NCI-H82 treated with DMSO at 0.1 percent for 48 hours (cell line): ENCODE data around the gene C10orf90.
"Not testable (repeated sequence)": the region's sequence is repeated elsewhere in the genome, so short reads cannot be mapped to it uniquely, and the experiment has no call there.

Source experiments
- DNase-seq: peaks from one replicate; lab custom pipeline; 2025; ENCODE audit not compliant: unreplicated experiment; lab: John Stamatoyannopoulos, UW

C10orf90 gene

DNA sequence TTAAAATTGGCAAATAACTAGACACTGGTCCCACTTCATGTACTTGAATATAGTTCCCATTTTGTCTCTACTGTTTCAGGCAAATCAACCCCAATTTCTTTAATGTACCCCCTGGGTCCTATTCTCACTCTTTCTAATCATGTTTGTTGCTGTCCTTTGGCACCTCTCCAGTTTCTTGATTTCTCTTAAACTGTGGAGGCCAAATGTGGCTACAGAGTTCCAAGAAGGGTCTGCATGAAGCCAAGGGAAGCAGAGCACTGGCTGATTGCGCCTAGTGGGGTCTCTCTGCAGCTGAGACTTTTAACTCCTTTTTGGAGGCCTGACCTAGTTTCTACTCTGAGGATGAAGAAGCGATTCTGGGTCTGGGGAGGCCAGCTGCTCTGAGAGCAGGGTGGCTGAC lies 275.5 kb downstream of the C10orf90 start:
- no peak for DNase-seq

DNA sequence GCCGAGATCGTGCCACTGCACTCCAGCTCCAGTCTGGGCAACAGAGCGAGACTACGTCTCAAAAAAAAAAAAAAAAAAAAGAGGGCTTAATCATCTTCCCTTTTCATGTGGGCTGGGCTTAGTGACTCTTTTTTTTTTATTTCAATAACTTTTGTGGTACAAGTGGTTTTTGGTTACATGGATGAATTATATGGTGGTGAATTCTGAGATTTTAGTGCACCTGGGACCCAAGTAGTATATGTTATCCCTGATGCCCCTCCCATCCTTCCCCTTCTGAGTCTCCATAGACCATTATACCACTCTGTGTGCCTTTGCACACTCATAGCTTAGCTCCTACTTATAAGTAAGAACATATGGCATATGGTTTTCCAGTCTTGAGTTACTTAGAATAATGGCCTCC lies 277.4 kb downstream of the C10orf90 start:
- DNase-seq, result no peak

GRCh38 chr10:126392469-126392868 lies 278.0 kb downstream of the C10orf90 start:
- no peak for DNase-seq

DNA sequence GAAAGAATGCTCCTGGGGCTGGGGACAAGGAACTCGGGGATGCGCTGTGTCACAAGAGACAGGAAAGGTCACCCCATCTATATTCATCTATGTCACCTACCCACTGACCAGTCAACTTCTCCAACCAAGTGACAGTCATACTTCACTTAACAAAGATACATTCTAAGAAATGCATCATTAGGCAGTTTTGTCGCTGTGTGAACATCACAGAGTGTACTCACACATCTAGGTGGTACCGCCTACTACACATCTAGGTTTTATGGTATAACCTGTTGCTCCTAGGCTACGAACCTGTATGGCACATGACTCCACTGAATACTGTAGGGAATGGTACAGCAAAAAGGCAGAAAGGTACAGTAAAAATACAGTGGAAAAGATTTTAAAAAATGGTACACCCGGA lies 278.4 kb downstream of the C10orf90 start:
- DNase-seq, result no peak

DNA sequence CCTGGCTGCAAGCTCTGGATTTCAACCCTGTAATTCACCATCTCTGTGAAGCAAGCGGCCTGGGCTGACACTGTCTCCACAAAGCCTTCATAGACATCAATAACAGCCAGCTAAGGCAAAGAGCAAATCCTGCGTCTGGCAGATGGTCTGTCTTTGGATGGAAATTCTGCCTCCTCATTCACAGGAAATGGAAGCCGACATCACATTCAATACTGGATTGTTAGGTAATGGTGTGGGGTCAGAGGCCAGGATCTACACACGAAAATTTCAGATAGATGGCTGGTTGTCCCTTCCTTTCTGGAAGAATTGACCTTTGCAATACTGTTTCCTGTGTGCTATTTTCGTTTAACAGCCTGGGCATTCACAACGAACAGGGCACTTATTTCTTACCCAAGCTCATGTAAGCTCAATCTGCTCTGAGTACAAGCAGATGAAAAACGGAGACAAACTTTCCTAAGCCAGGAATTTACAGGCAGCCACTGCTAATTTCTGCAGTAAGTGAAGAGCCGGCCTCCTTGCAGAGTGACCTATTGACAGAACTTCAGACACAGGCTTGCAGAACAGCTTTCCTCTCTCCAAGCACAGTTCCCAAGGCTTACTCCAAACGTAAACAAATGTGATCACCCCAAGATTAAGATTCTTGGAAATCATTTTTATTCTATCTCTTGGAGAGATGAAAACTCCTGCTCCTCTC lies 279.2 kb downstream of the C10orf90 start:
- DNase-seq, result peak; percentile 47

DNA sequence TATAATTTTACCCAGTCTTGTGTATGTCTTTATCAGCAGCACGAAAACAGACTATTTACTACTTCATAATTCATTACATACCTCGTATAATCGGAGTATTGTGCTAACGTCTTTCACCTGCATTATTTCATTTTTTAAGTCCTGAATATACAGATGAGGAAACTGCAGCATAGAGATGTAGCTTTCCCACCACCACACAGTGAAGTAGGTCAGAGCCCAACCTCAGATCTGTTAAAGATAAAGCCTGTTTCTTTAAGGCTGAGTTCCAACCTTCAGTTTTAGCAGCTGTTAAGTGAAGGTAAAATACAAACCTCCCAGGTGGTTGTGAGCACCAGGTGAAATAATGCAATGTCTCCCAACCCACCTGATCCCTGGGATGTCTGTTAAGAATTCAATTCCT lies 280.2 kb downstream of the C10orf90 start:
- DNase-seq, result no peak

DNA sequence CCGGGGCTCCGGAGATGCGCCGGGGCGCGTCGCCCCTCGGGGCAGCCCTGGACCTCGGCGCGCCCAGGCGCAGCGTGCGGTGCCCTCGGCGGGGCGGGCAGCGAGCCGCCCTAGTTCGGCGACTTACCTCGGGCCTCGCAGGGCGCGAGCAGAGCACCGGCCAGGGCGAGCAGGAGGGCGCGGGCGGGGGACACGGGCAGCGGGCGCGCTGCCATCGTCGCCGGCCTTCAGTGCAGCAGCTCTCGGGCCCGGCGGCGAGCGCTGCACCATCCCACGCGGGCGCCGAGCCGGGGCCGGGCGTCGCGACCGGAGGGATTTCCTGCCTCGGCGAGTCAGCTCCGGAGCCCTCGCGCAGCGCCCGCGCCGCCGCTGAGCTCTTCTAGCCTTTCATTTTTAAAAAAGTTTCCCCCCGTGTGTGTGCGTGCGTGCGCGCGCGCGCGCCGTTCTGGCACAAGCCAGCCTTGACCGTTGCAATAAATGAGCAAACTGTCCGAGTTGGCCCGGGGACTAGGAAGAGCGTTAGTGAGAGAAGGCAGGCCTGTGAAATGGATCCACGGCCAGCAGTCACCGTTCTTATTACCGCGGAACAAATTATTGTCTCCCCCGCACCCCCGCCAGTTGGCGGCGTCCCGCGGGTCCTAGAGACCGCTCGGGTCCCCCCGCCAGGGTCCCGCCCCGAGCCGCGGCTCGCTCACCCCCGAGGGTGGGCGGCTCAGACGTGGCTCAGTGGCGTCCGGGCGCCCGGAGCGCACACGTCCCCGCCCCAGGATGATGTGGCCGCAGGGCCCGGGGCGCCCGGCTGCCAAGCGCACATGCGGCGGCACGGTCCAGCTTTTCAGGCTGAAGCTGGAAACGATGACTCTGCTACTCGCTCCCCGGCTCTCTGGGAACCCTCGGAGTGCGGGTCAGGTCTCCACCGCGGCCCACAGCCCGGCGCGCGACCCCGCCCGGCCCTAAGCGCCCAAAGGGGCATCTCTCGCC lies 282.3 kb downstream of the C10orf90 start, which contains the start of gene ADAM12:
ADAM12 (minus strand) TSS at position 547 of the 981 bp plus-strand sequence; CDS start at position 215, 332 bp downstream.
- no peak for DNase-seq

DNA sequence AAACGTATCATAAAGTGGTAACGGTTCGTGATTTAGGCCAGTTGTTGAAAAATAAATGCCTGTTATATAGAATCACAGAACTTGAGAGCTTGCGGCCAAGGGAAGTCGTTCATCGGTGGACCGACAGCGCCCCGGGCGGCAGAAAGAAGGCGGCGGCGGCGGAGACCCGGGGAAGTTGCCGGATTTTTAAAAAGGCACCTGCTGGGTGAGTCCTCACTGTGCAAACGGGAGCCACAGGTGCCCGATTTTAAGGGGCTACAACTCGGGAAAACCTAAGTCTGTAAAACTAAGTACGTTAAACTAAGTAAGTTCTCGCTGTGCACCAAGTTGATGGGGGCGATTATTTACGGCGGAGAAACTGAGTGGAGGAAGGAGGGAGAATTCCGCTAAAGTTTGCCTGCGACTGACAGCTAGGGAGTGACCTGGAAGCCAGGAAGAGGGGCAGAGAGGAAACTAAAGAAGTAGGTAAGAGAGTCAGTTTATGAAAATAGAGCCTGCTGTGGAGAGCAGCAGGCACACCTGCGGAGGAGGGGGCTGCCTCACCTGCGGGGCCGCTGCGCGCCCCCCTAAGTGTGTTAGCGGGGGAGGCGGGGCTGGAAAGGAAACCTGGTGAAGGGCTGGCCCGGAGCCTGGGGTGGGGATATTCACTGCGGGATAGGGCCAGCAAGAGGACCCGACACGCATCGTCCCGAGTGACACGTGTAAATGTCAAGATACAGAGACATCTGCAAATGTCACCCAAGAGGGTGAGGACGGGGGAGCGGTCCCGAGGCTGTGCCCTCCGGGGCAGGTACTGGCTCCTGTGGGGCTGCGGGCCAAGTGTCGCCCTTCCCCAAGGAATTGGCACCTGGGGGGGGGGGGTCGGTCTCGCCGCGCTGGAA lies 283.2 kb downstream of the C10orf90 start:
- DNase-seq, result peak; percentile 19

DNA sequence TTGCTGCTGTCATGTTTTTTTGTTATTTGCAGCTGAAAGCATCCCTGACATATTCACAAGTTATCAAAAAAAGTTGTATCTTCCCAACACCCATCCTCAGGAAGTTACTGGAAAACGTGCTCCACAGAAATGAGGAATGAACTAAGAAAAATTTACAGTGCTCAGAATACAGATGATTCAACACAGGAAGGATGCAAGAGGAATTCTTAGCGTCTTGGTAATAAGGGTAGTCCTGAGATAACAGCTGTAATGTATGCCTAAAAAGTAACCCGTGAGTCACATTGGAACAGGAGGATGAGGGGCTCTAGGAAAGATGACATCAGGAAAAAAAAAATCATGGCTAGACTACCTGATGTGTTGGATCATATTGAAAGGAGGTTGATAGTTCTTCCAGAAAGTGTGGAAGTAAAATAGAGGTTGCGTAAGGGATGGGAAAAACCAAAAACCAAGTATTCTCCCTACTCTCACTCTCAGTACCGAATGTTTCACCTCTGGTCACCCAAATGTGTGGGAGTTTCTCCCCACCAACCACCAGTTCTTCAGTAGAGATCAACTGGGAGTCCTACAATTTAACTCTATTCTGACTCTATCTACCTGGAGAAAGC lies 286.1 kb downstream of the C10orf90 start:
- no peak for DNase-seq

GRCh38 chr10:126380352-126381076 lies 290.0 kb downstream of the C10orf90 start:
- no peak for DNase-seq

- DNase-seq, result not testable (repeated sequence)
These were observed 291.3 kb downstream of the C10orf90 start for GRCh38 chr10:126379166-126379565.

GRCh38 chr10:126376956-126377355 lies 293.5 kb downstream of the C10orf90 start:
- no peak for DNase-seq

DNA sequence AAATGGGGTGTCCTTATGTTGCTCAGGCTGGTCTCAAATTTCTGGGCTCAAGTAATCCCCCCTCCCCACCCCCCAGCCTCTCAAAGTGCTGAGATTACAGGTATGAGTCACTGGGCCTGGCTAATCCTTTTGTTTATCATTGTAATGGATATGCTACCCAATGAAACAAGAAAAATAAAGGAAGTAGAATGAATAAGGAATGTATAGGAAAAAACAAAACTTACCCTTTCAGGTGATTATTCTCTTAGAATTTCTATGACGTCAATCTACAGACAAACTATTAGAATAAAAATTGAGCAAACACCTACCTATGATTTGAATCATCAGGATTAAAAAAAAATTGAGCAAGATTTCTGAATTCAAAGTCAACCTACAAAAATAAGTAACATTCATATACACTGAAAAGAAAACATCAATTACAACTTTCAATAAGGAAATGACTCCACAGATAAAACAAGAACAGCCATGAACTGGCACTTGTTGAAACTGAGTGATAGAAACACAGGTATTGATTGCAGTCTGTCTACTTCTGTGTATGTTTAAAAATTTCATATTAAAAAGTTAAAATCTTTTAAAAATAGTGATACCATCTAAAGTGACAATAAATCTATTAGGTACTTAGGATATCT lies 294.5 kb downstream of the C10orf90 start:
- no peak for DNase-seq

- DNase-seq, result no peak
These were observed 295.2 kb downstream of the C10orf90 start for GRCh38 chr10:126375299-126375698.
